ENCODE data around the gene SDK1.
"Not testable (repeated sequence)": the region's sequence is repeated elsewhere in the genome, so short reads cannot be mapped to it uniquely, and the experiment has no call there.

- TF ChIP-seq CTCF (IDR thresholded peaks at IDR 0.05; ENCODE audit: low read depth, low read length, missing input control); REST (IDR thresholded peaks at IDR 0.05); RAD21 (IDR thresholded peaks at IDR 0.05); JUND (IDR thresholded peaks at IDR 0.05); HNF4A (conservative IDR thresholded peaks at IDR 0.05); FOXA1 (IDR thresholded peaks at IDR 0.05); MAX (IDR thresholded peaks at IDR 0.05); YY1 (IDR thresholded peaks at IDR 0.05); ATF3 (IDR thresholded peaks at IDR 0.05); EGR1 (IDR thresholded peaks at IDR 0.05; ENCODE audit: low read depth in 2 of 2): not testable (repeated sequence)
- TF ChIP-seq, protein P1, sequence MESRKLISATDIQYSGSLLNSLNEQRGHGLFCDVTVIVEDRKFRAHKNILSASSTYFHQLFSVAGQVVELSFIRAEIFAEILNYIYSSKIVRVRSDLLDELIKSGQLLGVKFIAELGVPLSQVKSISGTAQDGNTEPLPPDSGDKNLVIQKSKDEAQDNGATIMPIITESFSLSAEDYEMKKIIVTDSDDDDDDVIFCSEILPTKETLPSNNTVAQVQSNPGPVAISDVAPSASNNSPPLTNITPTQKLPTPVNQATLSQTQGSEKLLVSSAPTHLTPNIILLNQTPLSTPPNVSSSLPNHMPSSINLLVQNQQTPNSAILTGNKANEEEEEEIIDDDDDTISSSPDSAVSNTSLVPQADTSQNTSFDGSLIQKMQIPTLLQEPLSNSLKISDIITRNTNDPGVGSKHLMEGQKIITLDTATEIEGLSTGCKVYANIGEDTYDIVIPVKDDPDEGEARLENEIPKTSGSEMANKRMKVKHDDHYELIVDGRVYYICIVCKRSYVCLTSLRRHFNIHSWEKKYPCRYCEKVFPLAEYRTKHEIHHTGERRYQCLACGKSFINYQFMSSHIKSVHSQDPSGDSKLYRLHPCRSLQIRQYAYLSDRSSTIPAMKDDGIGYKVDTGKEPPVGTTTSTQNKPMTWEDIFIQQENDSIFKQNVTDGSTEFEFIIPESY (IDR thresholded peaks at IDR 0.05) = not testable (repeated sequence)
Observed at GRCh38 chr7:4313911-4314310, 1012.9 kb downstream of the SDK1 start.

Data from liver (tissue), 3 donors.